ENCODE measurements around the gene IQCH. TPM values are rescaled to one million over a fixed set of nuclear protein-coding genes. Genes with fewer than 3 reads are reported as not detected.

The IQCH gene
- total RNA-seq, 2 donors from 2014 or later = 1.6 to 6.7 TPM

DNA sequence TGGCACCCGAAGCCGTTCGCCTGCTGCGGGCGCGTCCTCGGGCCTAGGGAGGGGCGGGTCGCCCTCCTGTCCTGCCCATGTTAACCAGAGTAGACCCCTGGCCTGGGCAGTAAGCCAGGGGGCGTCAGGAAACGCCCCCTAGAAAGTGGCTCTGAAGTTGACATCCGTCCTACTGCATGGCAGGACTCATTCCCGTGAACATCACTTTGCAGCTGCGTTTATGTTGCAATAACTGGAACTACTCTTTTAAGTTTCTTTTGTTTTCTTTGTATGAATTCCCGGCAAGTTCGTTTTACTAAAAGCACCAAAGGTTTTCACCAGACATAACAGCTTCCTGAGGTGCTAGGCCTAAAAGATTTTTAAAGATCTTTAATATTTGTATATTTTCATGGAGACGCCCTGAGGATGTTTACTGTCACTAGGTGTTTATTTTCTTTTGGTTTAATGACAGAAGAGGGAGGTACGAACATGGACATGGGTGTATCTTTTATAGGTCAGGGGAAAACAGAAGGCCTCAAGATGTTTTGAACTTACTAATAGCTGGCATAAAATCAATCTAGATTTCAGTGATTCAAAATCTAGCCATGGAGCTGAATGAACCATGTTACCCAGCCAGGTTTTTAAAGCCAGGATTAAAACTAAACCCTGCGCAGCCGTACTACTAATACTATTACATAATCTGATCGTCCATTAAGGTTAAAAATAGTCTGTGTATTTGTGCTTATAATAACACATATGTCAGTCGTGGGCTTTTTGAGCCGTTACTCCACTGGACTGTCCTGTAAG is 267.4 kb downstream of the IQCH start:
- WGBS, 2 donors = 1% methylated on average over 23 of the region's 23 CpGs
- Histone ChIP-seq H3K4me1 (peaks cover 29% of the 10 kb centered on the region), H3K27me3 (no peaks in the 10 kb centered on the region), H3K36me3 (replicated peaks in 1 of 2; ENCODE audit: insufficient read depth in 1 of 2, low read depth in 2 of 2) (no peaks in the 10 kb centered on the region), H3K4me3 (peak overlapping the region; percentile 36 to 72), H3K27ac (peak overlapping the region; percentile 96 to 99 (median 96)), H3K9me3 (no peaks in the 10 kb centered on the region)
- peak; percentile 1 for ATAC-seq
- peak in 2 of 4 donors; percentile 22 to 38 for DNase-seq
- TF ChIP-seq, protein P1, sequence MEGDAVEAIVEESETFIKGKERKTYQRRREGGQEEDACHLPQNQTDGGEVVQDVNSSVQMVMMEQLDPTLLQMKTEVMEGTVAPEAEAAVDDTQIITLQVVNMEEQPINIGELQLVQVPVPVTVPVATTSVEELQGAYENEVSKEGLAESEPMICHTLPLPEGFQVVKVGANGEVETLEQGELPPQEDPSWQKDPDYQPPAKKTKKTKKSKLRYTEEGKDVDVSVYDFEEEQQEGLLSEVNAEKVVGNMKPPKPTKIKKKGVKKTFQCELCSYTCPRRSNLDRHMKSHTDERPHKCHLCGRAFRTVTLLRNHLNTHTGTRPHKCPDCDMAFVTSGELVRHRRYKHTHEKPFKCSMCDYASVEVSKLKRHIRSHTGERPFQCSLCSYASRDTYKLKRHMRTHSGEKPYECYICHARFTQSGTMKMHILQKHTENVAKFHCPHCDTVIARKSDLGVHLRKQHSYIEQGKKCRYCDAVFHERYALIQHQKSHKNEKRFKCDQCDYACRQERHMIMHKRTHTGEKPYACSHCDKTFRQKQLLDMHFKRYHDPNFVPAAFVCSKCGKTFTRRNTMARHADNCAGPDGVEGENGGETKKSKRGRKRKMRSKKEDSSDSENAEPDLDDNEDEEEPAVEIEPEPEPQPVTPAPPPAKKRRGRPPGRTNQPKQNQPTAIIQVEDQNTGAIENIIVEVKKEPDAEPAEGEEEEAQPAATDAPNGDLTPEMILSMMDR (IDR thresholded peaks at IDR 0.05) = no peak
- TF ChIP-seq POLR2A (IDR thresholded peaks at IDR 0.05) = no peak
- intact Hi-C loops (cut with DNase I) = no loop called here

DNA sequence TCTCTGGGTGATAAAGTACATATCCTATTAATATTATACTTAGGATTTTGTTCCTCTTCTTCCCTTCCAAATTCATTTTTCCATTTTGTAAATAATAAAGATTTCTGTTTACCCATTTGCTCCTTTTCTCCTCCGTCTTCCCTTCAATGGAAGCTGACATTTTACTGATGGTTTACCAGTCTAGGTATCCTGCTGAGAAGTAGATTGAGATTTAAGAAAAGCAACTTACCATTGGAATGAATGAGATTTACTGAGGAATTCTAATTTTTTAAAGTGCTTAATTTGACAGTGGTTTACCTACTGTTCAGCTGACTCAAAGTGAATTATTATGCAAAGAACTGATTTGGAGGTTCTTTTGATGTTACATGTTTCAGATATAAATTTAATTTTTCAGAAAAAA is 268.7 kb downstream of the IQCH start:
- intact Hi-C loops (cut with DNase I) = no loop called here
- ATAC-seq (no peak), DNase-seq (no peak)
- Histone ChIP-seq H3K27ac (no peak overlapping the region), H3K9me3 (no peaks in the 10 kb centered on the region), H3K4me1 (peaks cover 29% of the 10 kb centered on the region), H3K4me3 (no peak overlapping the region), H3K27me3 (no peaks in the 10 kb centered on the region), H3K36me3 (replicated peaks in 1 of 2; ENCODE audit: insufficient read depth in 1 of 2, low read depth in 2 of 2) (no peaks in the 10 kb centered on the region)
- no peak for TF ChIP-seq POLR2A (IDR thresholded peaks at IDR 0.05)
- TF ChIP-seq, protein P1 (IDR thresholded peaks at IDR 0.05) = no peak
- WGBS, 2 donors = 46% methylated on average over 1 of the region's 1 CpG

DNA sequence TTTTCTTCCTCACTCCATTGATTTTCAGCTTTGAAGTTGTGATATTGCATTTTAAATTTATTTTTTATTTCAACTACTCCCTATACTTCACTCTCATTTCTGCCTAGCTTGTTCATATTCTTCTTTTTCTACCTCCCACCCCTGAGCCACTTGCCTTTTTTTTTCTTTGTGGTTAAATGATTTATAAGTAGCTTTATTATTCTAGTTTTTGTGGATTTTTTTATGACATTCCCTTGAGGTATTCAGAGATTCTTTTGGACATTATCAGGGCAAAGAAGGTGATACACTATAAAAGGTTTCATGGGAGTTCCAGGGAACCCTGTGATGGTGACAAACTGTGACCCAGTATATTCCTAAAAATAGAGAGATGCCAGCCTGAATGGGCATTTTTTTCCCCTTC is 269.6 kb downstream of the IQCH start:
- DNase-seq (no peak), ATAC-seq (no peak)
- intact Hi-C loops (cut with DNase I) = no loop called here
- TF ChIP-seq, protein P1 (IDR thresholded peaks at IDR 0.05) = no peak
- TF ChIP-seq POLR2A (IDR thresholded peaks at IDR 0.05) = no peak
- H3K4me1 ChIP-seq = peaks cover 29% of the 10 kb centered on the region
- no peaks in the 10 kb centered on the region for H3K9me3 ChIP-seq
- H3K4me3 ChIP-seq = no peak overlapping the region
- no peaks in the 10 kb centered on the region for H3K36me3 ChIP-seq (replicated peaks in 1 of 2; ENCODE audit: insufficient read depth in 1 of 2, low read depth in 2 of 2)
- H3K27me3 ChIP-seq = no peaks in the 10 kb centered on the region
- no peak overlapping the region for H3K27ac ChIP-seq

DNA sequence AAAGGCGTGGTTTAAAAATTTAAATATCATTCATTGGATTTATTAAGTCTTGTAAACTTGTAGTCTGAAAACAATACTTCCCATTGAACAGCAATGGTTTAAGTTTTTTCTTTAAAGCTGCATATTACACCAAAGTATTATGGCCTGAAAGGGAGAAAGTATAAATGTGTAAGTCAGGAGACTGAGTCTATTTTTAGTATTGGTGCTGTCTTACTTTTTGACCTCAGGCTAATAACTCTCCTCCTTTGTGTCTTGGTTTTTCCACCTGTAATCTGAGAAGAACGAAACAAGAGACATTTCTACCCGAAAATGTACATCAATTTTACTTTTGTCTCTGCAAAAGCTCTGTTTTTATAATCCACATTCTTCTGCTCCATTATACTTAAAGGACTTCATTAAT is 273.9 kb downstream of the IQCH start:
- no peaks in the 10 kb centered on the region for H3K9me3 ChIP-seq
- no peak for ATAC-seq
- 95 to 96% methylated on average over 3 of the region's 3 CpGs for WGBS, 2 donors
- H3K4me1 ChIP-seq = peaks cover 11% of the 10 kb centered on the region
- no peak overlapping the region for H3K27ac ChIP-seq
- no peak overlapping the region for H3K4me3 ChIP-seq
- no peaks in the 10 kb centered on the region for H3K27me3 ChIP-seq
- intact Hi-C loops (cut with DNase I) = no loop called here
- H3K36me3 ChIP-seq (replicated peaks in 1 of 2; ENCODE audit: insufficient read depth in 1 of 2, low read depth in 2 of 2) = no peaks in the 10 kb centered on the region
- TF ChIP-seq POLR2A (IDR thresholded peaks at IDR 0.05) = no peak
- no peak for DNase-seq

DNA sequence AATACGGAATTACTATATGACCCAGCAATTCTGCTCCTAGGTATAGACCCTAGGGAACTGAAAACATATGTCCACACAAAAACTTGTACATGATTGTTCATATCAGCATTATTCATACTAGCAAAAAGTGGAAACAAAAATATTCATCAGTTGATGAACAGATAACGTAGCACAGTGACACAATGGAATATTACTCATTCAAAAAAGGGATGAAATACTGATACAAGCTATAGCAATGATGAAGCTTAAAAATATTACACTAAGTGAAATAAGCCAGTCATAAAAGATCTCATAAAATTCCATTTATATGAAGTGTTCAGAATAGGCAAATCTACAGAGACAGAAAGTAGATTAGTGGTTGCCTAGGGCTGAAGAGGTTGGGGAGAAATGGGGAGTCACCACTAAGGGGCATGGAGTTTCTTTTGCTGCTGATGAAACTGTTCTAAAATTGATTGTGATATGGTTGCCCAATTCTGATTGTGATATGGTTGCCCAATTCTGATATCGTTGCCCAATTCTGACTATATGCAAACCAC is 276.9 kb downstream of the IQCH start:
- intact Hi-C loops (cut with DNase I) = no loop called here
- no peaks in the 10 kb centered on the region for H3K27me3 ChIP-seq
- DNase-seq (no peak), ATAC-seq (no peak)
- WGBS, 2 donors = 76 to 88% methylated on average over 3 of the region's 3 CpGs
- no peak overlapping the region for H3K4me3 ChIP-seq
- H3K9me3 ChIP-seq = no peaks in the 10 kb centered on the region
- no peak for TF ChIP-seq POLR2A (IDR thresholded peaks at IDR 0.05)
- TF ChIP-seq, protein P1 (IDR thresholded peaks at IDR 0.05) = no peak
- no peaks in the 10 kb centered on the region for H3K36me3 ChIP-seq (replicated peaks in 1 of 2; ENCODE audit: insufficient read depth in 1 of 2, low read depth in 2 of 2)
- H3K4me1 ChIP-seq = no peaks in the 10 kb centered on the region
- no peak overlapping the region for H3K27ac ChIP-seq

Measured in body of pancreas (tissue), 4 donors.